Endodermal cell (in vitro differentiated cells): ENCODE measurements around the gene REXO1. TPM values are rescaled to one million over a fixed set of nuclear protein-coding genes. Genes with fewer than 3 reads are reported as not detected.

ENCODE experiments used
- DNase-seq: peaks from one replicate; pipeline ENCODE4 v3.0.0-alpha.2; 2017
- H3K27ac ChIP-seq: 2 replicates; pipeline ENCODE4 v1.5.1; 2013; ENCODE audit warnings: mild to moderate bottlenecking, low read depth, low read length, moderate library complexity
- H3K27me3 ChIP-seq: 2 replicates; pipeline ENCODE4 v1.6.1; 2013; ENCODE audit warnings: mild to moderate bottlenecking, low read length, moderate library complexity; ENCODE audit not compliant: insufficient read depth, control insufficient read depth, poor library complexity, severe bottlenecking
- H3K36me3 ChIP-seq: 2 replicates; pipeline ENCODE4 v1.7.0; 2013; ENCODE audit warnings: mild to moderate bottlenecking, low read length, moderate library complexity; ENCODE audit not compliant: control insufficient read depth, insufficient read depth
- H3K4me1 ChIP-seq: one replicate; pipeline ENCODE4 v1.7.0; 2013; ENCODE audit warnings: low read length; ENCODE audit not compliant: control insufficient read depth, insufficient read depth
- H3K4me3 ChIP-seq: 2 replicates; pipeline ENCODE4 v1.5.1; 2013; ENCODE audit warnings: mild to moderate bottlenecking, low read length, moderate library complexity
- H3K9ac ChIP-seq: 2 replicates; pipeline ENCODE4 v1.6.1; 2013; ENCODE audit warnings: mild to moderate bottlenecking, low read length, moderate library complexity; ENCODE audit not compliant: poor library complexity, severe bottlenecking; ENCODE audit errors: extremely low read depth
- H3K9me3 ChIP-seq: 2 replicates; pipeline ENCODE4 v1.6.1; 2013; ENCODE audit warnings: mild to moderate bottlenecking, low read length, moderate library complexity; ENCODE audit not compliant: control insufficient read depth
- H3K27ac Mint-ChIP-seq: 2 replicates; pipeline ENCODE4 v1.8.0; 2020; ENCODE audit warnings: mixed read lengths
- H3K27me3 Mint-ChIP-seq: 2 replicates; pipeline ENCODE4 v1.8.0; 2021; ENCODE audit warnings: mild to moderate bottlenecking, mixed read lengths; ENCODE audit not compliant: insufficient read depth
- H3K36me3 Mint-ChIP-seq: 2 replicates; pipeline ENCODE4 v1.8.0; 2020; ENCODE audit warnings: low read depth, mixed read lengths
- H3K4me1 Mint-ChIP-seq: 2 replicates; pipeline ENCODE4 v1.8.0; 2020; ENCODE audit warnings: mixed read lengths
- H3K4me3 Mint-ChIP-seq: 2 replicates; pipeline ENCODE4 v1.8.0; 2020; ENCODE audit warnings: mild to moderate bottlenecking, moderate library complexity, mixed read lengths
- H3K9me3 Mint-ChIP-seq: 2 replicates; pipeline ENCODE4 v1.8.0; 2020; ENCODE audit warnings: mild to moderate bottlenecking, mixed read lengths
- WGBS, 2 experiments: methylation state at CpG; one replicate each; pipeline versions ENCODE4 v1.1.5 to v1.1.7; 2013; ENCODE audit warnings: missing lambda C conversion rate in 2 of 2, mixed read lengths in 1 of 2; ENCODE audit not compliant: insufficient coverage in 1 of 2, insufficient read length in 1 of 2; 5-methylcytosine and 5-hydroxymethylcytosine counted together
- total RNA-seq, 2 donors: library from RNA; stranded (reverse); fragmentation: NEBNext Ultra II Directional in 1 of 2; extraction: Animal tissue kit (Norgen Biotek cat#: 25700) in 1 of 2; gene quantifications; 2 replicates in 1 of 2; 3 replicates in 1 of 2; pipeline ENCODE4 v1.2.1, GENCODE V29; 2021
- TF ChIP-seq, protein P1 (sequence below): fragments of 200-600 bp; sonication (generic); conservative IDR thresholded peaks from 2 replicates; pipeline ENCODE4 v1.5.0; 2021; ENCODE audit warnings: antibody characterized with exemption, mild to moderate bottlenecking

REXO1 gene
- total RNA-seq, 2 donors from 2014 or later: 51.6 to 56.4 TPM

DNA sequence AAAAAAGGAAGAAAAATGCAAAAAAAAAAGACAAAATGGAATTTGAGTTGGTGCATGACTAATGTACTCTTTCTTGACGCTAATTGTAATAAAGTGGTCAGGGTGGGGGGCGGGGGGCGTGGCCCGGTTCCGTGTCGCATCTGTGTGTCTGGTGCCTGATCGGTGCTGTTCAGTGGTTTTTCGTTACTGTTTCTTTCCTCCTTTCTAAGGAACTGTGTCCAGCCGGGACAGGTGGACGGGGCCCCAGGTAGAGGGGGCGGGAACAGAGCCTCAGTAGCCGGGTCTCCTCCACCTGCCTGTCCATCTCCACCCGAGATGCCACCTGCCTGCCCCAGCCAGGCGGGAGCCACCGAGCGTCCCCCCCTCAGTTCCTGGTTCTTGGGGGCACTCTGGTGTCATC lies 68.7 kb downstream of the REXO1 start:
- WGBS, 2 experiments: 29 to 47% methylated on average over 7 to 16 of the region's 16 CpGs
- Histone ChIP-seq H3K4me1 (no peaks in the 10 kb centered on the region), H3K27me3 (peaks cover 93% of the 10 kb centered on the region), H3K4me3 (no peak overlapping the region), H3K36me3 (no peaks in the 10 kb centered on the region), H3K9me3 (peaks cover 8% of the 10 kb centered on the region), H3K9ac (no peak overlapping the region), H3K27ac (no peak overlapping the region)
- Mint-ChIP-seq H3K4me1 (peaks cover 3% of the 10 kb centered on the region), H3K27me3 (peaks cover 89% of the 10 kb centered on the region), H3K4me3 (no peak overlapping the region), H3K36me3 (no peaks in the 10 kb centered on the region), H3K27ac (no peak overlapping the region), H3K9me3 (peaks cover 20% of the 10 kb centered on the region)
- DNase-seq: no peak
- TF ChIP-seq, protein P1, sequence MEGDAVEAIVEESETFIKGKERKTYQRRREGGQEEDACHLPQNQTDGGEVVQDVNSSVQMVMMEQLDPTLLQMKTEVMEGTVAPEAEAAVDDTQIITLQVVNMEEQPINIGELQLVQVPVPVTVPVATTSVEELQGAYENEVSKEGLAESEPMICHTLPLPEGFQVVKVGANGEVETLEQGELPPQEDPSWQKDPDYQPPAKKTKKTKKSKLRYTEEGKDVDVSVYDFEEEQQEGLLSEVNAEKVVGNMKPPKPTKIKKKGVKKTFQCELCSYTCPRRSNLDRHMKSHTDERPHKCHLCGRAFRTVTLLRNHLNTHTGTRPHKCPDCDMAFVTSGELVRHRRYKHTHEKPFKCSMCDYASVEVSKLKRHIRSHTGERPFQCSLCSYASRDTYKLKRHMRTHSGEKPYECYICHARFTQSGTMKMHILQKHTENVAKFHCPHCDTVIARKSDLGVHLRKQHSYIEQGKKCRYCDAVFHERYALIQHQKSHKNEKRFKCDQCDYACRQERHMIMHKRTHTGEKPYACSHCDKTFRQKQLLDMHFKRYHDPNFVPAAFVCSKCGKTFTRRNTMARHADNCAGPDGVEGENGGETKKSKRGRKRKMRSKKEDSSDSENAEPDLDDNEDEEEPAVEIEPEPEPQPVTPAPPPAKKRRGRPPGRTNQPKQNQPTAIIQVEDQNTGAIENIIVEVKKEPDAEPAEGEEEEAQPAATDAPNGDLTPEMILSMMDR: no peak

DNA sequence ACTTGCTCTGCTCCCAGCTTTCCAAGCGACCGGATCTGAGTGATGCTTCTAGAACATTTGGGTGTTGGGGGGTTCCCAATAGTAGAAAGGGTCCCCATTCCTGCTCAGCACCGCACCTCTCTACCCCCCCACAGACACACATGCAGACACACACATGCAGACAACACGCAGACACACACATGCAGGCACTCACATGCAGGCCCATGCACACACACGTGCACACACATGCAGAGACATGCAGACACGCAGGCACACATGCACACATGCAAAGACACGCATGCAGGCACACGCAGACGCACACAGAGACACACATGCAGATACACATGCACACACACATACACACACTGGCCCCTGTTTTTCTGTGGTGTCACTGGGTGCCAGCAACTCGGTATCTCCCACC lies 71.1 kb downstream of the REXO1 start:
- H3K36me3 Mint-ChIP-seq: no peaks in the 10 kb centered on the region
- Histone ChIP-seq H3K9ac (no peak overlapping the region), H3K9me3 (peaks cover 7% of the 10 kb centered on the region), H3K27ac (no peak overlapping the region), H3K36me3 (no peaks in the 10 kb centered on the region), H3K4me3 (no peak overlapping the region), H3K27me3 (peaks cover 99% of the 10 kb centered on the region), H3K4me1 (no peaks in the 10 kb centered on the region)
- peaks cover 25% of the 10 kb centered on the region for H3K9me3 Mint-ChIP-seq
- 50 to 55% methylated on average over 2 to 10 of the region's 10 CpGs for WGBS, 2 experiments
- peaks cover 3% of the 10 kb centered on the region for H3K4me1 Mint-ChIP-seq
- no peak for DNase-seq
- TF ChIP-seq, protein P1: no peak
- H3K27ac Mint-ChIP-seq: no peak overlapping the region
- H3K27me3 Mint-ChIP-seq: peaks cover 93% of the 10 kb centered on the region
- no peak overlapping the region for H3K4me3 Mint-ChIP-seq

DNA sequence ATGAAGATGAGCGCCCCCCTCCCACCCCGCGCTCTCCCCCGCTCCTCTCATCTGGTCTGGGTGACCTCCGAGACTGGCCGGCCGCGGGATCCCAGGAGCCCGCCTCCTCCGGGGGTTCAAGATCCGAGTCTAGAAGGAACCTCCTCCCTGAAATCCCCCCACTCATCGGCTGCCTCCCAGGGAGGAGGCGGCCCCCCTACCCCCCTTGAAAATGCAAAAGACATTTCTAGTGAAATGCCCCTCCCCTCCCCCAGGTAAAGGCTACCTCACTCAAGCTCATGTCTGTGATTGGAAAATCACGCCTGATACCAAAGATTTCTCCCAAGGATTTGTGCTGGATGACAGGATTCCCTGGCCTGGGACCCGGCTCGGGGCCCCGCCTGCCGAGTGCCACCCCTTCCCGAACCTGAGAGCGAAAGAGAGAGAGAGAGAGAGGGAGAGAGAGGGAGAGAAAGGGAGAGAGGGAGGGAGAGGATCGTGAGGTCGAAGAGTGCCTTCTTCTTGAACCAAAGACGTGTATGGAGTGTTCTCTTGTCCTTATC lies 71.6 kb downstream of the REXO1 start:
- H3K4me3 ChIP-seq: no peak overlapping the region

More for the DNA sequence above, 71.6 kb downstream of the REXO1 start:
- no peaks in the 10 kb centered on the region for H3K36me3 ChIP-seq
- Mint-ChIP-seq H3K4me1 (peaks cover 3% of the 10 kb centered on the region), H3K27ac (no peak overlapping the region), H3K4me3 (no peak overlapping the region), H3K36me3 (no peaks in the 10 kb centered on the region), H3K27me3 (peaks cover 90% of the 10 kb centered on the region), H3K9me3 (peaks cover 22% of the 10 kb centered on the region)
- H3K9me3 ChIP-seq: peaks cover 2% of the 10 kb centered on the region
- no peak for DNase-seq
- WGBS, 2 experiments: 7 to 25% methylated on average over 1 to 23 of the region's 23 CpGs
- peaks cover 98% of the 10 kb centered on the region for H3K27me3 ChIP-seq
- TF ChIP-seq, protein P1: no peak
- H3K4me1 ChIP-seq: no peaks in the 10 kb centered on the region
- no peak overlapping the region for H3K9ac ChIP-seq
- no peak overlapping the region for H3K27ac ChIP-seq
